SK-N-SH (cell line): ENCODE measurements around the gene TSSK2. TPM values are rescaled to one million over a fixed set of nuclear protein-coding genes. Genes with fewer than 3 reads are reported as not detected.

Experiments used
- CTCF ChIA-PET: fragments of 300-600, 350-600 bp; formaldehyde crosslinking; extraction: SDS; loops from one replicate; lab custom pipeline; 2021; lab: Yijun Ruan, JAX
- POLR2A ChIA-PET: fragments of 350-600 bp; sonication (Branson Sonifier 250); formaldehyde crosslinking; extraction: SDS; loops from one replicate; lab custom pipeline; 2020; ENCODE audit warnings: antibody characterized with exemption, inconsistent platforms; lab: Yijun Ruan, JAX
- DNase-seq: peaks from one replicate; pipeline ENCODE4 v3.0.0; 2012
- H2AFZ ChIP-seq: fragments of 200-600 bp; sonication (generic); 2 replicates; pipeline ENCODE4 v1.8.1; 2016; ENCODE audit warnings: antibody characterized with exemption, mild to moderate bottlenecking, low read depth
- H3F3A ChIP-seq: fragments of 200-600 bp; sonication (generic); replicated peaks from 2 replicates; pipeline ENCODE3; 2016; ENCODE audit warnings: antibody characterized with exemption, mild to moderate bottlenecking; ENCODE audit not compliant: insufficient read depth
- H3K27ac ChIP-seq, 2 experiments: fragments of 200-500 bp in 1 of 2; fragments of 200-600 bp in 1 of 2; sonication (Bioruptor generic) in 1 of 2; sonication (generic), shearing (Covaris generic) in 1 of 2; 2 replicates each; pipeline versions ENCODE4 v1.5.1 to v1.6.1; 2014 to 2016; ENCODE audit warnings: low read depth in 2 of 2, inconsistent platforms in 1 of 2, low read length in 1 of 2, mild to moderate bottlenecking in 1 of 2, mixed read lengths in 1 of 2
- H3K27me3 ChIP-seq: fragments of 200-600 bp; sonication (generic), shearing (Covaris generic); 2 replicates; pipeline ENCODE4 v1.6.1; 2016; ENCODE audit warnings: mixed run types; ENCODE audit not compliant: insufficient read depth
- H3K36me3 ChIP-seq, 2 experiments: fragments of 200-500 bp in 1 of 2; fragments of 200-600 bp in 1 of 2; sonication (Bioruptor generic) in 1 of 2; sonication (generic) in 1 of 2; replicated peaks in 1 of 2; 2 replicates each; pipeline versions ENCODE3 to v1.5.1; 2014 to 2016; ENCODE audit warnings: low read length in 1 of 2, mild to moderate bottlenecking in 1 of 2; ENCODE audit not compliant: insufficient read depth in 2 of 2, control insufficient read depth in 1 of 2
- H3K4me1 ChIP-seq, 2 experiments: fragments of 200-500 bp in 1 of 2; fragments of 200-600 bp in 1 of 2; sonication (Bioruptor generic) in 1 of 2; sonication (generic), shearing (Covaris generic) in 1 of 2; 2 replicates each; pipeline versions ENCODE4 v1.5.1 to v1.6.1; 2014 to 2016; ENCODE audit warnings: low read depth in 1 of 2, low read length in 1 of 2, mixed run types in 1 of 2; ENCODE audit not compliant: insufficient read depth in 2 of 2, control insufficient read depth in 1 of 2
- H3K4me2 ChIP-seq: fragments of 200-600 bp; sonication (generic), shearing (Covaris generic); 2 replicates; pipeline ENCODE4 v1.6.1; 2017; ENCODE audit warnings: mixed run types
- H3K4me3 ChIP-seq, 2 experiments: fragments of 200-500 bp in 1 of 2; fragments of 200-600 bp in 1 of 2; sonication (Bioruptor generic) in 1 of 2; sonication (generic), shearing (Covaris generic) in 1 of 2; 2 replicates each; pipeline versions ENCODE4 v1.5.1 to v1.8.1; 2014 to 2016; ENCODE audit warnings: low read depth in 2 of 2, inconsistent platforms in 1 of 2, low read length in 1 of 2, mild to moderate bottlenecking in 1 of 2, mixed read lengths in 1 of 2, moderate library complexity in 1 of 2
- H3K79me2 ChIP-seq: fragments of 200-600 bp; sonication (generic); 2 replicates; pipeline ENCODE4 v1.8.1; 2017; ENCODE audit warnings: mild to moderate bottlenecking; ENCODE audit not compliant: insufficient read depth
- H3K9ac ChIP-seq: fragments of 200-600 bp; sonication (generic); 2 replicates; pipeline ENCODE4 v1.6.1; 2017; ENCODE audit warnings: mixed run types
- H3K9me2 ChIP-seq: fragments of 200-600 bp; sonication (generic); 2 replicates; pipeline ENCODE4 v1.6.1; 2017; ENCODE audit warnings: mixed run types
- H3K9me3 ChIP-seq: fragments of 200-600 bp; sonication (generic); 2 replicates; pipeline ENCODE4 v1.6.1; 2017; ENCODE audit warnings: mixed run types, mild to moderate bottlenecking, moderate library complexity
- H4K20me1 ChIP-seq: fragments of 200-600 bp; sonication (generic); 2 replicates; pipeline ENCODE4 v1.6.1; 2017; ENCODE audit warnings: mild to moderate bottlenecking, mixed run types; ENCODE audit not compliant: insufficient read depth
- CTCF ChIP-seq: fragments of 200-600 bp; sonication (generic); IDR thresholded peaks from 2 replicates; pipeline ENCODE4 v1.6.1; 2017; ENCODE audit warnings: antibody characterized with exemption, mild to moderate bottlenecking, moderate library complexity
- ELF1 ChIP-seq: IDR thresholded peaks from 2 replicates; pipeline ENCODE4 v1.4.0; 2012
- FOXJ3 ChIP-seq: sonication (generic); formaldehyde crosslinking; IDR thresholded peaks from 2 replicates; pipeline ENCODE4 v1.5.1; 2020; ENCODE audit warnings: mild to moderate bottlenecking, missing genetic modification reagents
- FOXM1 ChIP-seq: IDR thresholded peaks from 2 replicates; pipeline ENCODE4 v1.4.0; 2012; ENCODE audit warnings: low read depth, mild to moderate bottlenecking
- MXI1 ChIP-seq: IDR thresholded peaks from 2 replicates; pipeline ENCODE4 v1.6.1; 2012; ENCODE audit warnings: mild to moderate bottlenecking, low read depth, low read length, improper control_type of control experiment
- NRF1 ChIP-seq: IDR thresholded peaks from 2 replicates; pipeline ENCODE4 v1.6.1; 2012; ENCODE audit warnings: low read depth, mild to moderate bottlenecking, low read length
- POLR2AphosphoS5 ChIP-seq: IDR thresholded peaks from 2 replicates; pipeline ENCODE4 v1.6.1; 2012; ENCODE audit warnings: low read depth, low read length
- SIN3A ChIP-seq: IDR thresholded peaks from 2 replicates; pipeline ENCODE4 v1.6.1; 2012; ENCODE audit warnings: low read depth, mild to moderate bottlenecking, low read length, moderate library complexity, borderline replicate concordance
- TCF12 ChIP-seq: IDR thresholded peaks from 2 replicates; pipeline ENCODE4 v1.4.0; 2012
- YY1 ChIP-seq: IDR thresholded peaks from 2 replicates; pipeline ENCODE4 v1.4.0; 2012; ENCODE audit warnings: low read depth, mild to moderate bottlenecking
- WGBS: methylation state at CpG from one replicate; pipeline ENCODE4 v1.1.6; 2017; ENCODE audit warnings: low lambda C conversion rate; 5-methylcytosine and 5-hydroxymethylcytosine counted together
- polyA plus RNA-seq, 3 experiments: library from polyadenylated mRNA; depleted of rRNA; stranded (reverse); fragments of >200 nt; gene quantifications; 2 replicates each; pipeline ENCODE4 v1.2.3, GENCODE V29; 2012

The TSSK2 gene
- polyA plus RNA-seq, 1 of the 3 experiments (the other 2 are of a cell fraction) = not detected

GRCh38 chr22:19119949-19120348, 11.2 kb upstream of the TSSK2 start (continued):
- TF ChIP-seq CTCF = no peak

GRCh38 chr22:19120829-19121630, 10.1 kb upstream of the TSSK2 start:
- peaks cover 0 to 36% of the 10 kb centered on the region in 2 experiments; a peak in 2 of 4 replicates for H3K4me1 ChIP-seq
- no peaks in the 10 kb centered on the region for H3K9me2 ChIP-seq
- H3K9me3 ChIP-seq = no peaks in the 10 kb centered on the region
- H3K36me3 ChIP-seq = peaks cover 0 to 2% of the 10 kb centered on the region in 2 experiments
- H3F3A ChIP-seq = no peaks in the 10 kb centered on the region
- no peak for TF ChIP-seq FOXJ3
- TF ChIP-seq TCF12 = no peak
- TF ChIP-seq POLR2AphosphoS5 = no peak
- TF ChIP-seq NRF1 = no peak
- TF ChIP-seq MXI1 = no peak
- TF ChIP-seq YY1 = no peak
- no peak for TF ChIP-seq ELF1
- POLR2A ChIA-PET = no interaction called here
- whole genome bisulfite sequencing = 32% methylated on average over 12 of the region's 23 CpGs
- peaks cover 56% of the 10 kb centered on the region for H4K20me1 ChIP-seq
- H3K79me2 ChIP-seq = peaks cover 61% of the 10 kb centered on the region
- CTCF ChIA-PET = interaction anchor here (1.0 to 1.7 kb wide), 3 partner anchors 15 to 24 kb away, joined by 4 to 6 read pairs (median 5); partner anchors contain the start of gene ESS2
- H2AFZ ChIP-seq = no peak overlapping the region
- H3K4me2 ChIP-seq = peak overlapping the region; percentile 97
- DNase-seq = no peak
- peak overlapping the region in 1 of 2 experiments; percentile 90; a peak in 1 of 4 replicates for H3K27ac ChIP-seq
- no peaks in the 10 kb centered on the region for H3K27me3 ChIP-seq
- peak overlapping the region; percentile 90 to 93 for H3K4me3 ChIP-seq
- H3K9ac ChIP-seq = peak overlapping the region; percentile 90

- peak overlapping the region; percentile 90 for H3K9ac ChIP-seq
- H3K27ac ChIP-seq = peak overlapping the region; percentile 68 to 90; a peak in 3 of 4 replicates
- ChIA-PET POLR2A (interaction anchor here (0.9 to 1.1 kb wide), 2 partner anchors 12 to 14 kb away, joined by 3 to 5 read pairs; no protein-coding TSS in a partner anchor), CTCF (interaction anchor here (1.0 to 1.7 kb wide), 4 partner anchors 15 to 37 kb away, joined by 3 to 6 read pairs (median 4); partner anchors contain the start of gene ESS2)
- DNase-seq = peak; percentile 77
- peak overlapping the region; percentile 88; the same call in 1 of the 2 replicates for H2AFZ ChIP-seq
- H3K4me2 ChIP-seq = peak overlapping the region; percentile 97
- H3K9me2 ChIP-seq = no peaks in the 10 kb centered on the region
- H4K20me1 ChIP-seq = peaks cover 50% of the 10 kb centered on the region
- peaks cover 55% of the 10 kb centered on the region for H3K79me2 ChIP-seq
- TF ChIP-seq SIN3A = peak; percentile 18; the same call in 1 of the 2 replicates
- no peak for TF ChIP-seq FOXM1
- no peaks in the 10 kb centered on the region for H3K9me3 ChIP-seq
- peaks cover 0 to 35% of the 10 kb centered on the region in 2 experiments; a peak in 2 of 4 replicates for H3K4me1 ChIP-seq
- no peaks in the 10 kb centered on the region for H3K27me3 ChIP-seq
- H3K36me3 ChIP-seq = peaks cover 0 to 2% of the 10 kb centered on the region in 2 experiments
- 0% methylated on average over 13 of the region's 47 CpGs for WGBS
- H3F3A ChIP-seq = no peaks in the 10 kb centered on the region
- H3K4me3 ChIP-seq = peak overlapping the region; percentile 90 to 93
These were observed 9.4 kb upstream of the TSSK2 start for GRCh38 chr22:19121631-19122142.
